ENCODE results near the gene SLC25A43. TPM values are rescaled to one million over a fixed set of nuclear protein-coding genes. Genes with fewer than 3 reads are reported as not detected.
"Not testable (repeated sequence)": the region's sequence is repeated elsewhere in the genome, so short reads cannot be mapped to it uniquely, and the experiment has no call there.

SLC25A43 gene
- total and polyA plus RNA-seq, 2 of the 4 experiments (the other 2 are of a cell fraction): 12.3 to 12.5 TPM

GRCh38 chrX:119482481-119483480, 83.6 kb downstream of the SLC25A43 start (continued):
- TF ChIP-seq RFX5 (IDR thresholded peaks at IDR 0.05; ENCODE audit: low read depth, low read length) (no peak), RAD21 (IDR thresholded peaks at IDR 0.05; ENCODE audit: low read length) (no peak), MAFK (IDR thresholded peaks at IDR 0.05; ENCODE audit: low read depth, low read length) (no peak), CHD1 (IDR thresholded peaks at IDR 0.05; ENCODE audit: low read depth, low read length) (no peak)

DNA sequence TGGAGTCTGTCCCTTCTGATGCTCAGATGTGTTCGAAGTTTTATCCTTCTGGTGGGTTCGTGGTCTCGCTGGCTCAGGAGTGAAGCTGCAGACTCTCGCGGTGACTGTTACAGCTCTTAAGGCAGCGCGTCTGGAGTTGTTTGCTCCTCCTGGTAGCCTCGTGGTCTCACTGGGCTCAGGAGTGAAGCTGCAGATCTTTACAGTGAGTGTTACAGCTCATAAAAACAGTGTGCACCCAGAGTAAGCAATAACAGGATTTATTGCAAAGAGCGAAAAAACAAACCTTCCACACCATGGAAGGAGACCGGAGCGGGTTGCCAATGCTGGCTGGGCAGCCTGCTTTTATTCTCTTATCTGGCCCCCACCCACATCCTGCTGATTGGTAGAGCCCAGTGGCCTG, 87.6 kb downstream of the SLC25A43 start:
- no peak for TF ChIP-seq MAZ (IDR thresholded peaks at IDR 0.05; ENCODE audit: borderline replicate concordance, low read depth, low read length)
- DNase-seq (no peak), ATAC-seq (ENCODE audit: low read depth) (no peak)
- Histone ChIP-seq H3K27me3 (ENCODE audit: control insufficient read depth, insufficient read depth, low read length) (no peaks in the 10 kb centered on the region), H4K20me1 (ENCODE audit: insufficient read depth, low read length) (no peaks in the 10 kb centered on the region), H3K56ac (ENCODE audit: extremely low read depth, insufficient read depth, low read length) (no peak overlapping the region), H3K14ac (replicated peaks; ENCODE audit: low read depth, low read length) (no peak overlapping the region), H4K8ac (ENCODE audit: low read depth in 2 of 2, low read length in 2 of 2) (no peak overlapping the region), H2AK5ac (ENCODE audit: low read depth, low read length) (no peak overlapping the region), H2BK5ac (ENCODE audit: low read depth, low read length, poor library complexity, severe bottlenecking) (no peak overlapping the region), H2AFZ (replicated peaks; ENCODE audit: low read length, poor library complexity) (no peak overlapping the region), H3K4me2 (ENCODE audit: low read depth, low read length) (no peak overlapping the region), H3K27ac (ENCODE audit: insufficient read depth, low read length) (no peak overlapping the region), H2BK120ac (ENCODE audit: low read depth, low read length) (no peak overlapping the region), H4K91ac (ENCODE audit: insufficient read depth, low read depth, low read length) (no peak overlapping the region), H3K23ac (ENCODE audit: low read depth, low read length) (no peak overlapping the region), H3K18ac (ENCODE audit: low read depth, low read length) (no peak overlapping the region), H3K36me3 (ENCODE audit: control insufficient read depth, insufficient read depth, low read length) (no peaks in the 10 kb centered on the region), H2BK15ac (ENCODE audit: low read depth, low read length) (no peak overlapping the region), H3K9me3 (ENCODE audit: control insufficient read depth, insufficient read depth, low read length) (no peaks in the 10 kb centered on the region), H4K5ac (ENCODE audit: low read depth, low read length) (no peak overlapping the region), H3K9ac (ENCODE audit: low read depth, low read length) (no peak overlapping the region), H2BK20ac (ENCODE audit: low read depth, low read length) (no peak overlapping the region), H2AK9ac (replicated peaks; ENCODE audit: low read depth, low read length, poor library complexity) (no peak overlapping the region), H3K4me3 (ENCODE audit: insufficient read depth, low read depth, low read length) (no peak overlapping the region), H3K4ac (ENCODE audit: low read depth, low read length) (no peak overlapping the region), H3K9me1 (ENCODE audit: insufficient read depth, low read length) (no peaks in the 10 kb centered on the region), H3K79me1 (ENCODE audit: low read depth in 1 of 2, low read length in 2 of 2) (no peaks in the 10 kb centered on the region), H3K4me1 (ENCODE audit: control insufficient read depth, insufficient read depth, low read length) (peaks cover 2% of the 10 kb centered on the region; the same call in 1 of the 2 replicates)
- WGBS, 2 experiments (ENCODE audit: extremely low coverage in 2 of 2, insufficient read length in 1 of 2): 47% methylated on average over 2 of the region's 11 CpGs; no CpG with 5 or more reads in 1 of the 2 experiments
- ChIA-PET POLR2A (ENCODE audit: unreplicated experiment) (no interaction called here), CTCF (interaction anchor here (6.1 kb wide), 1 partner anchor 25 kb away, joined by 33 read pairs; no protein-coding TSS in a partner anchor)
- no TSS peak for BruUV-seq (replicated peaks)
- intact Hi-C loops (cut with micrococcal nuclease) (loop anchor here (10.0 kb wide), 1 partner anchor 728 kb away; no protein-coding TSS in a partner anchor), in situ Hi-C loops (cut with MboI; ENCODE audit: low sequenced_read_pairs) (no loop called here), dilution Hi-C loops (cut with HindIII; ENCODE audit: low sequenced_read_pairs, unreplicated experiment) (no loop called here)

GRCh38 chrX:119487766-119488165, 88.6 kb downstream of the SLC25A43 start:
- H3K9me3 ChIP-seq (ENCODE audit: control insufficient read depth, insufficient read depth, low read length); H2AK9ac ChIP-seq (replicated peaks; ENCODE audit: low read depth, low read length, poor library complexity); H3K23ac ChIP-seq (ENCODE audit: low read depth, low read length); H3K9me1 ChIP-seq (ENCODE audit: insufficient read depth, low read length); H4K91ac ChIP-seq (ENCODE audit: insufficient read depth, low read depth, low read length); H2BK20ac ChIP-seq (ENCODE audit: low read depth, low read length); POLR2A ChIA-PET (ENCODE audit: unreplicated experiment); H3K14ac ChIP-seq (replicated peaks; ENCODE audit: low read depth, low read length); H2AK5ac ChIP-seq (ENCODE audit: low read depth, low read length); H2BK15ac ChIP-seq (ENCODE audit: low read depth, low read length); H4K5ac ChIP-seq (ENCODE audit: low read depth, low read length); DNase-seq; ATAC-seq (ENCODE audit: low read depth); H3K27ac ChIP-seq (ENCODE audit: insufficient read depth, low read length); H2BK120ac ChIP-seq (ENCODE audit: low read depth, low read length); H3K4me3 ChIP-seq (ENCODE audit: insufficient read depth, low read depth, low read length); H4K20me1 ChIP-seq (ENCODE audit: insufficient read depth, low read length); BruUV-seq (replicated peaks); H3K4me1 ChIP-seq (ENCODE audit: control insufficient read depth, insufficient read depth, low read length); in situ Hi-C loops (cut with MboI; ENCODE audit: low sequenced_read_pairs); H4K8ac ChIP-seq (ENCODE audit: low read depth in 2 of 2, low read length in 2 of 2); H2BK5ac ChIP-seq (ENCODE audit: low read depth, low read length, poor library complexity, severe bottlenecking); H3K36me3 ChIP-seq (ENCODE audit: control insufficient read depth, insufficient read depth, low read length); dilution Hi-C loops (cut with HindIII; ENCODE audit: low sequenced_read_pairs, unreplicated experiment); H3K56ac ChIP-seq (ENCODE audit: extremely low read depth, insufficient read depth, low read length); H2AFZ ChIP-seq (replicated peaks; ENCODE audit: low read length, poor library complexity); H3K9ac ChIP-seq (ENCODE audit: low read depth, low read length); H3K27me3 ChIP-seq (ENCODE audit: control insufficient read depth, insufficient read depth, low read length); H3K4ac ChIP-seq (ENCODE audit: low read depth, low read length); H3K79me1 ChIP-seq (ENCODE audit: low read depth in 1 of 2, low read length in 2 of 2); H3K18ac ChIP-seq (ENCODE audit: low read depth, low read length); H3K4me2 ChIP-seq (ENCODE audit: low read depth, low read length): not testable (repeated sequence)
- 91% methylated on average over 10 of the region's 24 CpGs; no CpG with 5 or more reads in 1 of the 2 experiments for WGBS, 2 experiments (ENCODE audit: extremely low coverage in 2 of 2, insufficient read length in 1 of 2)
- CTCF ChIA-PET: interaction anchor here (6.1 kb wide), 1 partner anchor 24 kb away, joined by 33 read pairs; no protein-coding TSS in a partner anchor
- intact Hi-C loops (cut with micrococcal nuclease): loop anchor here (1.0 to 10.0 kb wide), 2 partner anchors 25 to 727 kb away; no protein-coding TSS in a partner anchor
